ENCODE results near the gene EHD3.

EHD3 gene

DNA sequence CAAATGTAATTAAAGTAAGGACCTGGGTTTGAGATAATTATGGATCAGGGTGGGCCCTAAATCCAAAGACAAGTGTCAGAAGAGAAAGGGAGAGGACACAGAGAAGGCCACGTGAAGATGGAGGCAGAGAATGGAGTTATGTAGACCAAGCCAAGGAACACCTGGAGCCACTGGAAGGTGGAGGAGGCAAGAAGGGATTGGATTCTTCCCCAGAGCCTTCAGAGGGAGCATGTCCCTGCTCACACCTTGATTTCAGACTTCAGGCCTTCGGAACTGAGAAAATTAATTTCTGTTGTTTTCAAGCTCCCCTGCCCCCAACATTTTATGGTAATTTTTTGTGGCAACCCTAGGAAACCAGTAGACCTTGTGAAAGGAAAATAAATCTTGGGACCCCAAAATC is 36.3 kb upstream of the EHD3 start:
- DNase-seq: no peak
- Histone ChIP-seq H3K27me3 (replicated peaks) (no peaks in the 10 kb centered on the region), H3K4me3 (ENCODE audit: low read depth, low read length) (no peak overlapping the region), H3K27ac (no peak overlapping the region), H3K36me3 (replicated peaks) (no peaks in the 10 kb centered on the region)
- TF ChIP-seq, protein P1, sequence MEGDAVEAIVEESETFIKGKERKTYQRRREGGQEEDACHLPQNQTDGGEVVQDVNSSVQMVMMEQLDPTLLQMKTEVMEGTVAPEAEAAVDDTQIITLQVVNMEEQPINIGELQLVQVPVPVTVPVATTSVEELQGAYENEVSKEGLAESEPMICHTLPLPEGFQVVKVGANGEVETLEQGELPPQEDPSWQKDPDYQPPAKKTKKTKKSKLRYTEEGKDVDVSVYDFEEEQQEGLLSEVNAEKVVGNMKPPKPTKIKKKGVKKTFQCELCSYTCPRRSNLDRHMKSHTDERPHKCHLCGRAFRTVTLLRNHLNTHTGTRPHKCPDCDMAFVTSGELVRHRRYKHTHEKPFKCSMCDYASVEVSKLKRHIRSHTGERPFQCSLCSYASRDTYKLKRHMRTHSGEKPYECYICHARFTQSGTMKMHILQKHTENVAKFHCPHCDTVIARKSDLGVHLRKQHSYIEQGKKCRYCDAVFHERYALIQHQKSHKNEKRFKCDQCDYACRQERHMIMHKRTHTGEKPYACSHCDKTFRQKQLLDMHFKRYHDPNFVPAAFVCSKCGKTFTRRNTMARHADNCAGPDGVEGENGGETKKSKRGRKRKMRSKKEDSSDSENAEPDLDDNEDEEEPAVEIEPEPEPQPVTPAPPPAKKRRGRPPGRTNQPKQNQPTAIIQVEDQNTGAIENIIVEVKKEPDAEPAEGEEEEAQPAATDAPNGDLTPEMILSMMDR (IDR thresholded peaks at IDR 0.05; ENCODE audit: low read depth, low read length, missing control alignments): no peak
- in situ Hi-C loops (cut with HindIII; ENCODE audit: low pct_ligation_motif_present, low sequenced_read_pairs): no loop called here

DNA sequence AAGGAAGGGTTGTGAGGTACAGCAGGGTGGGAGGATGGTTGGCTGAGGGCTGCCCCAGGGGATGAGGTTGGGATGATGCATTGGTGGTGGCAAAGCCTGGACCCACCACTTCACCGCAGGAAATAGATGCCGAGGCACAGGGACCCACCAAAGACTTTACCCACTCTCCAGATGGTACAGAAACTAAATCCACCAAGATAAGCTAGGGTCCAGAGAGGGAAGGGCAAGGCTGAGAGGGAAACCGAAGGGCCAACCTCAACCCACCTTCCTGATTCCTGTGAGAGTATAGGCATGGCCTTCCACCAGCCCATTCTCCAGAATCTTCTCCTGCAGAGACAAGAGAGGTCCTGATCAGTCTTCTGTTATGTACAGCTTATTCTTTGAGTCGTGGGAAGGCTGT is 34.7 kb upstream of the EHD3 start:
- no peaks in the 10 kb centered on the region for H3K27me3 ChIP-seq (replicated peaks)
- TF ChIP-seq, protein P1 (IDR thresholded peaks at IDR 0.05; ENCODE audit: low read depth, low read length, missing control alignments): no peak
- no peaks in the 10 kb centered on the region for H3K36me3 ChIP-seq (replicated peaks)
- no peak for DNase-seq
- no peak overlapping the region for H3K4me3 ChIP-seq (ENCODE audit: low read depth, low read length)
- in situ Hi-C loops (cut with HindIII; ENCODE audit: low pct_ligation_motif_present, low sequenced_read_pairs): no loop called here
- H3K27ac ChIP-seq: no peak overlapping the region

DNA sequence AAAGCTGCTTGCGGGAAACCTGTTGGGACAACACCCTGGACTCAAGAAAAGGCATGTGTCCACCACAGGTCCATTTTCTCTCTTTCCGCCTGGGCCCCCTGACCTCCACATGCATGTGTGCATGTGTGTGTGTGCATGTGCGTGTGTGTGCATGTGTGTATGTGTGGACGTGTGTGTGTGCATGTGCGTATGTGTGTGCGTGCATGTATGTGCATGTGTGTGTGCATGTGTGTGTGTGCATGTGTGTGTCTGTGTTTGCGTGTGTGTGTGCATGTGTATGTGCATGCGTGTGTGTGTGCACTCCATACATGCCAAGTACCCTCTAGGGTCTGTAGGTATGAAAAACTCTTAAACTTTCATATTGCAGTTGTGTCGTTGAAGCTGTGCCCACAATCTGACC is 33.0 kb upstream of the EHD3 start:
- TF ChIP-seq, protein P1 (IDR thresholded peaks at IDR 0.05; ENCODE audit: low read depth, low read length, missing control alignments): no peak
- in situ Hi-C loops (cut with HindIII; ENCODE audit: low pct_ligation_motif_present, low sequenced_read_pairs): no loop called here
- Histone ChIP-seq H3K36me3 (replicated peaks) (no peaks in the 10 kb centered on the region), H3K27me3 (replicated peaks) (no peaks in the 10 kb centered on the region), H3K4me3 (ENCODE audit: low read depth, low read length) (no peak overlapping the region), H3K27ac (no peak overlapping the region)
- no peak for DNase-seq

DNA sequence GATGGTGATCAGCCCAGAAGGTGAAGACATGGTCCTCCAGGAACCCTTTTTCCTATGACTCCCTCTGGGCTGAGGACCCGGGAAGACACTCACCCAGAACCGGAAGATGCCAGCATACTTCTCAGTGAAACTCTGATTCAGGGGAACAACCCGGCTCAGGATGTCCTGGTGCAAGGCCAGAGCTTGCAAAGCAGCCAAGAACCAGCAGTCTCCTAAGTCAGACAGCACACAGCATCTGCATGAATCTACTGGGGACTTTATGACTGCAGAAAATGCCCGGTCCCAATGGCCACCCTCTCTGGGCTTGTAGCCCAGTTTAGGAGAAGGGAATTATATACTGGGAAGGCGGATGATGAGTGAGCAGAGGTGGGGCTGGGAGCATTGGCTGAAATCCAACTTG is 31.9 kb upstream of the EHD3 start:
- Histone ChIP-seq H3K4me3 (ENCODE audit: low read depth, low read length) (no peak overlapping the region), H3K27ac (no peak overlapping the region), H3K27me3 (replicated peaks) (no peaks in the 10 kb centered on the region), H3K36me3 (replicated peaks) (no peaks in the 10 kb centered on the region)
- TF ChIP-seq, protein P1 (IDR thresholded peaks at IDR 0.05; ENCODE audit: low read depth, low read length, missing control alignments): no peak
- in situ Hi-C loops (cut with HindIII; ENCODE audit: low pct_ligation_motif_present, low sequenced_read_pairs): no loop called here
- no peak for DNase-seq

DNA sequence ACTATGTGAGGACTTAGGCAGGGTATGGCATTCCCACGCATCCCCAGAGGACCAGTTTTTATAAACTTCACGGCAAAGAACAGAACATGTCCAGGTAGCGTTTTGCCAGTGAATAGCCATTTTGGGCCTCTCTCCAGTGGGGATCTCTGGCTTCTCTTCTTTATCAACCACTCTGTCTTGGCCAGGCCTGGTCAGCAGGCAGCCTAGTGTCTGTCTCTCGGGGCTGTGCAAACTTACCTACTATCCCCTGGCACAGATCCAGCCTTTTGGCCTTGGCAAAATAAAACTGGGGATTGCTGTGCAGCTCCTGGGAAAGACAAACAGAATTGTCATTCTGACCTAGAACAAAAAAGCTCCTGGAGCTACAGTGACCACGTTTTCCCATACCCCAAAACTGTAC is 31.1 kb upstream of the EHD3 start:
- in situ Hi-C loops (cut with HindIII; ENCODE audit: low pct_ligation_motif_present, low sequenced_read_pairs): no loop called here
- H3K4me3 ChIP-seq (ENCODE audit: low read depth, low read length): no peak overlapping the region
- H3K27me3 ChIP-seq (replicated peaks): no peaks in the 10 kb centered on the region
- no peaks in the 10 kb centered on the region for H3K36me3 ChIP-seq (replicated peaks)
- TF ChIP-seq, protein P1 (IDR thresholded peaks at IDR 0.05; ENCODE audit: low read depth, low read length, missing control alignments): no peak
- no peak overlapping the region for H3K27ac ChIP-seq
- no peak for DNase-seq

DNA sequence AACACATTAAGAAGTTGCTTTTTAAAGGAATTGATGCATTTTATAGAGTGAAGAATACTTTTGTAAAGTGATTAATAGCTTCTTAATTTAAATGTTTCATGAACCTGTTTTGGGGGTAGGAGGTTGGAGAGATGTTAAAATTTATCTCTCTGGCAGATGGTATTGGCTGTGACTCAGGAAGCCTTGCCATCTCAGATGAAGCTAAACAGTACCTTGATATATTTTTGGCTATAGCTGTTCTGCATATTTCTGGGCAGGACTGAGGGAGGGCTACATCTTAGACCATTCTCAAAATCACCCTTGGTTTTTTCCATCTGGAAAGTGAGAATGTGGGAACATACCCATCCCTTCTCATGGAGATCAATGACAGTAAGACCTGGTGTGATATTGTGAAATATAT is 30.0 kb upstream of the EHD3 start:
- no peak for DNase-seq
- H3K4me3 ChIP-seq (ENCODE audit: low read depth, low read length): no peak overlapping the region
- TF ChIP-seq, protein P1 (IDR thresholded peaks at IDR 0.05; ENCODE audit: low read depth, low read length, missing control alignments): no peak
- in situ Hi-C loops (cut with HindIII; ENCODE audit: low pct_ligation_motif_present, low sequenced_read_pairs): no loop called here
- no peaks in the 10 kb centered on the region for H3K36me3 ChIP-seq (replicated peaks)
- no peak overlapping the region for H3K27ac ChIP-seq
- no peaks in the 10 kb centered on the region for H3K27me3 ChIP-seq (replicated peaks)

Measured in brain microvascular endothelial cell (primary cell).